GM19397 (cell line): Measurements from ENCODE around the gene PSPC1.
"Not testable (repeated sequence)": the region's sequence is repeated elsewhere in the genome, so short reads cannot be mapped to it uniquely, and the experiment has no call there.

Experiments used
- ATAC-seq: cut with Tn5 transposase; IDR thresholded peaks from one replicate; pipeline ENCODE4 v1.9.1; 2021; ENCODE audit warnings: mild to moderate bottlenecking, moderate library complexity; ENCODE audit not compliant: unreplicated experiment

The PSPC1 gene, protein sequence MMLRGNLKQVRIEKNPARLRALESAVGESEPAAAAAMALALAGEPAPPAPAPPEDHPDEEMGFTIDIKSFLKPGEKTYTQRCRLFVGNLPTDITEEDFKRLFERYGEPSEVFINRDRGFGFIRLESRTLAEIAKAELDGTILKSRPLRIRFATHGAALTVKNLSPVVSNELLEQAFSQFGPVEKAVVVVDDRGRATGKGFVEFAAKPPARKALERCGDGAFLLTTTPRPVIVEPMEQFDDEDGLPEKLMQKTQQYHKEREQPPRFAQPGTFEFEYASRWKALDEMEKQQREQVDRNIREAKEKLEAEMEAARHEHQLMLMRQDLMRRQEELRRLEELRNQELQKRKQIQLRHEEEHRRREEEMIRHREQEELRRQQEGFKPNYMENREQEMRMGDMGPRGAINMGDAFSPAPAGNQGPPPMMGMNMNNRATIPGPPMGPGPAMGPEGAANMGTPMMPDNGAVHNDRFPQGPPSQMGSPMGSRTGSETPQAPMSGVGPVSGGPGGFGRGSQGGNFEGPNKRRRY

DNA sequence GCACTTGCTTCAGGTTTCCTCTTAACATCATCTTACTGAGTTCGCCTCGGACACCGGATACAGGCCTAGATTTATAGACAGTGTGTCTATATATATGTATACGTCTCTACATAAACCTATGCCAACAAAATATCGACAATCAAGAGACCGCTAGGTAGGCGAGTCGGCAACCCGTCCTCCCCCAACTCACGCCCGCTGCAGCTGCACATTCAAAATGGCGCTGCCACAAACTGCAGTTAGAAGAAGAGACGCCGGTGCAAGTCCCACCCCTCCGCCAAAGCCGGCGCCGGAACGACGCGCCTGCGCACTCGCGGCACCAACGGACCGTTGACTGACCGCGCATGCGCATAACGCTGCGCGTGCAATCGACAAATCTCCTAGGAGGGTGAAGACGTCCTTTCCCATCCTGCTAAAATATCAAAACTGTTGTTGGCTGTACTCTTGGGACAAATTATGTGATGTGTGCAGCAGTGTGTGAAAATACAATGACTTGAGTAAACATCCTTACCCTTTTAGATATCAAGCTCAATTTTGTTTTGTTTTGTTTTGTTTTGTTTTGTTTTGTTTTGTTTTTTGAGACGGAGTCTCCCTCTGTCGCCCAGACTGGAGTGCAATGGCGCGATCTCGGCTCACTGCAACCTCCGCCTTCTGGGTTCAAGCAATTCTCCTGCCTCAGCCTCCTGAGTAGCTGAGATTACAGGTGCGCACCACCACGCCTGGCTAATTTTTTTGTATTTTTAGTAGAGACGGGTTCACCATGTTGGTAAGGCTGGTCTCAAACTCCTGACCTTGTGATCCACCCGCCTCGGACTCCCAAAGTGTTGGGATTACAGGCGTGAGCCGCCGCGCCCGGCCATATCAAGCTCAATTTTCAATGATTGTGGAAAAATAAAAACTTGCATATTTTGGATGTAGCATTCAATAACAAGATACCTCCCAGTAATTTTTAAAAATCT lies at the start of gene PSPC1:
Gene PSPC1 (minus strand): TSS at position 219 of the 956 bp plus-strand sequence. CDS start 188 bp downstream, at position 31.
- ATAC-seq = peak; percentile 89

DNA sequence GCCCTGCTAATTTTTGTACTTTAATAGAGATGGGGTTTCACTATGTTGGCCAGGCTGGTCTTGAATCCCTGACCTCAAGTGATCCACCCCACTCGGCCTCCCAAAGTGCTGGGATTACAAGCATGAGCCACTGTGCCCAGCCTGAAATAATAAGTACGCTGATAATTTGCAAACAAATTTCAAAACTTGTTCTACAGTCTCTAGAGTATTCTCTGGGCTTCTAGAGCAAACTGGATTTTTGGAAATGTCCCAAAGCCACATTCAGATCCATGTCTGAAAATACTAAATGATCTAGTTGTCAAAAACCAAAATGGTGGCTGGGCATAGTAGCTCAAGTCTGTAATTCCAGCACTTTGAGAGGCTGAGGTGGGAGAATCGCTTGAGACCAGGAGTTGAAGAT lies 39.9 kb upstream of the PSPC1 start:
- no peak for ATAC-seq

DNA sequence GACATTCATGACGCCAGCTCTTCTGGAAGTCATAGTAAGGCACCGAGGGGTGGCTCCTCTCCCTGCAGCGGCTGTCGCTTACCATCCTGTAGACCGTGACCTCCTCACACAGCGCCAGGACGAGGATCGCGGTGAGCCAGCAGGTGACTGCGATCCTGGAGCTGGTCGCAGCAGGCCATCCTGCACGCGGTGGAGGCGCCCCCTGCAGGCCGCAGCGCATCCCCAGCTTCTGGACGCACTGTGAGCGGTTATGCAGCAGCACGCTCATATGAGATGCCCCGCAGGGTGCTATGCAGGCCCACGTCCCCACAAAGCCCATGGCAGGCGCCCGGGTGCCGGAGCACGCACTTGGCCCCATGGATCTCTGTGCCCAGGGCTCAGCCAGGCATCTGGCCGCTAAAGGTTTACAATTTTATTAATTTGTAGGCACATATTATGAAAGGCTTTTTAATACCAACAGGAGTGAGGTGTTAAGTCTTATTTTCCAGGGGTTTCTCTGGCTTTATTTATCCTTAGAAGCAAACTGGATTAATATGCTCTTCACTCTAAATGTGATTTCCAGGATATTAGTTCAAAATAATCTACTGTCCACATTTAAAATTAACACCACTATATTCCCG lies 35.6 kb upstream of the PSPC1 start:
- ATAC-seq = no peak

DNA sequence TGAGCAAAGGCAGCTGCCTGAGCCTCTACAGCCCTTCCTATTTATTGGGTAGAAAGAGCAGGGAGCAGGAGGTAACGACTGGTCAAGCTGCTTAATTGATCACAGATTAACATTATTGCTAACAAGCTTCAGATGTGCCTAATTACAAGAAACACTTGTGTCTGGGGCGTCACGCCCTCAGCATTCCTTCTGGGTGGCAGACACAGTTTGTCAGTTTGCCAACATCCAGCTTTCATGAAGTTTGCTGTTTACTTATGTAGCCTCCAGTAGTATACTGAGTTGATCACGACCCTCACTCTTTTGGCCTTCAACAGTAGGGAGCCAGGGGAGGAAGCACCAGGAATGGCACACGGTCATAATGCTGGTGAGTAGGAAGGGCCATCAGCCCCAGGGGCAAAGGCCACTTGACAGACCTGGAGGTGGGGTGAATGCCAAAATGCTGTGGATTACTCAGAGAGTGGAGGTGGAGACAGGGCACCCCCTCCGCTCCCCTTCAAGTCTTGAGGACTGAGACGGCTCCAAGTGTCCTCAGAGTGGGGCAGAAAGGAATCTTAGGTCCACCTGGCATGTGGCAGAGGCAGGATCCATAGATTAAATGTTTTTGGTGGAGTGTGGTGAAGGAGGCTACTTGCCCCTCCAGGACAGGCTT lies 34.9 kb upstream of the PSPC1 start:
- ATAC-seq = no peak

DNA sequence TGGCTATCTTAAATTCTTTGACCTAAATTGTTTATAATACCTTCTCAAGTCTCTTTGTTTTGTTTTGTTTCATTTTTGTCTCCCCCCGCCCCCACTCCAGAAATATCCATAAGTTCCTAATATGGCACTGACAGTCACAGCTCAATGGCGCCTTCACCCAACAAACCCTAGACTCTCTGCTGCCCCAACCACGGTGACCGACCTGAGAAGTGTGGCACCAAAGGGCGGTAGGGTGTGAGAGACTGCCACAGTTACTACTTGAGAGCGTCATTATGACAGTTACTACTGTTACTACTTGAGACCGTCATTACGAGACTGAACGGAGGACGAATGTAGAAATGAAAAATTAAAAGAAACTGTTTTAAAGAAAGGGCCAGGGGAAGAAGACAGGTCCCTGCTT lies 34.4 kb upstream of the PSPC1 start:
- no peak for ATAC-seq

DNA sequence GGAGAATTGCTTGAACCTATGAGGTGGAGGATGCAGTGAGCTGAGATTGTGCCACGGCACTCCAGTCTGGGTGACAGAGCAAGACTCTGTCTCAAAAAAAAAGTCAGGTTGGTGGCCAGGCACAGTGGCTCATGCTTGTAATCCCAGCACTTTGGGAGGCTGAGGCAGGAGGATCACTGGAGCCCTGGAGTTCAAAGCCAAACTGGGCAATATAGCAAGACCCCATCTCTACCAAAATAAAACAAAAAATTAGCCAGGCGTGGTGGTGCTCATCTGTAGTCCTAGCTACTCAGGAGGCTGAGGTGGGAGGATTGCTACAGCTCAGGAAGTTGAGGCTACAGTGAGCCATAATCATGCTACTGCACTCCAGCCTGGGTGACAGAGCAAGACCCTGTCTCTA lies 33.1 kb upstream of the PSPC1 start:
- ATAC-seq = not testable (repeated sequence)

DNA sequence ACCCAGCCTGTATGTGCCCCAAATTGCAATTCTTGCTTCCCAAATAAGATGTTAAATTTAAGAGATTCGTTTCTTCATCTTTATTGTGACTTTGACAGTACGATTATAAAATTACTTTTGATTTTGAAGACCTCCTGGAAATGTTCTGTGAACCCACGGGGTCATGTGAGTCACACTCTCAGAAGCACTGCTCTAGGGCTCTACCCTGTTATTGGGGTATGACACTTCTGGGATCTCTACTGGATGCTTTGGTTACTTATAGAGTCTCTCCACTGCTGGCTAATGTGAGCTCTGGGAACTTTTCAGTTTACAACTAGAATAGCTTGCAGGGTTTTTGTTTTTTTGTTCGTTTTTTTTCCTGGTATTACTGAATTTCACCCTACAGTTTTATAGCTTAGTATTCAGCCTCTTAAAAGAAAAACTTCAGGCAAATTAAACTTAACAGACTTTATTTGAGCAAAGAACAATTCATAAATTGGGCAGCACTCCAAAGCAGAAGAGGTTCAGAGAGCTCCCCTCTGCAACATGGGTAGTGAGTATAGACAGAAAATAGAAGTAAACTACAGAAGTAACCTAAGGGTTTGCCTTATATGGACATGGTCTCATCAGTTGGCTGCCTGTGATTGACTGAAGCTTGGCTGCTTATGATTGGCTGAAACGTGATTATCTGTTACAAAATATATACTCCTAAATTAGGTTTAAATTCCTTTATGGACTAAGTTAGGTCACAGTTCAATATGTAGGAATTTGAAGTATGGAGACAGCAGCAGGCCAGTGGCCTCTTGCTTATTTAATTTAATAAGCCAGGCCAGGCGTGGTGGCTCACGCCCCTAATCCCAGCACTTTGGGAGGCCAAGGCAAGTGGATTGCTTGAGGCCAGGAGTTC lies 28.5 kb upstream of the PSPC1 start:
- no peak for ATAC-seq

DNA sequence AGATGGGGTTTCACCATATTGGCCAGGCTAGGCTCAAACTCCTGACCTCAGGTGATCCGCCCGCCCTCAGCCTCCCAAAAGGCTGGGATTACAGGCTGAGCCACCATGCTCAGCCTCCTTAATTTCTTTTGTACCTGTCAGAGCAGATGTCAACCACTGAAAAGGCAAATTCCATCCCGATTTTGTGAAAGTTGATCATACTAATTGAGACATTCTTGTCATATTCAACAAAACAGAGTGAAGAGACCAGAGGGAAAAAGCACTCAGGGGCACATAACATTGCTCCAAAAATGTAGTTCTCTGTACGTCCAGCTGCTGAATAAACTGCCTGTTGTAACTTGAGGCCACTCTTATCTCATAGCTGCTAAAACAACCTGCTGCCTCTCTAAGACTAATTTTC lies 27.4 kb upstream of the PSPC1 start:
- ATAC-seq = no peak

DNA sequence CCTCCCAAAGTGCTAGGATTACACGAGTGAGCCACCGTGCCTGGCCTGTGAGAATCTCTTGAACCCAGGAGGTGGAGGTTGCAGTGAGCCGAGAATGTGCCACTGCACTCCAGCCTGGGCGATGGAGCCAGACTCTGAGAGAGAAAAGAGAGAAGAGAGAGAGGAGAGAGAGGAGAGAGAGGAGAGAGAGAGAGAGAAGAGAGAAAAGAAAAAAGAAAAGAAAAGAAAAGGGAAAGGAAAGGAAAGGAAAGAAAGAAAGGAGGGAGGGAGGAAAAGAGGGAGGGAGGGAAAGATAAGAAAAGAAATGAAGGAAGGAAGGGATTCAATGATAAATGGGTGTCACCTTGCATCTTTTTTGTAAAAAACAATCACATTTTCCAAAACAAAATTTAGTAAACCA lies 23.0 kb upstream of the PSPC1 start:
- ATAC-seq = no peak

DNA sequence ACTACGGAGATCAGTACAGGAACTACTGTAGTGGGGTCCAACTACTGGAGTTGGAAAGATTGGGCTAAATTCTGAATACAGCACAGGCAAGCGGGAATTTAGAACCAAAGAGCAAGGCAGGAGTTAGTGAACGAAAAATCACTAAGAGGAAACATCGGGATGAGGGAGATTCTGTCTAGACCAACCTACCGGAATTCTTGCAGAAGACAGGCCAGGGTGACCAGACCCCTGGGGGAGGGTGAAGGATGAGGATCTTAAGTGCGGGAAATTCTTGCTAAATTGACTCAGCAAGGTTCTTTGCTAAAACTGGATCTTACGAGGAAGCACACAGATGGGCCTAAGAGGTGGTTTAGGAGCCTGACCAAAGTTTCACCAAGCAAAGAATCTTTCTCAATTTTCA lies 13.2 kb upstream of the PSPC1 start:
- no peak for ATAC-seq

DNA sequence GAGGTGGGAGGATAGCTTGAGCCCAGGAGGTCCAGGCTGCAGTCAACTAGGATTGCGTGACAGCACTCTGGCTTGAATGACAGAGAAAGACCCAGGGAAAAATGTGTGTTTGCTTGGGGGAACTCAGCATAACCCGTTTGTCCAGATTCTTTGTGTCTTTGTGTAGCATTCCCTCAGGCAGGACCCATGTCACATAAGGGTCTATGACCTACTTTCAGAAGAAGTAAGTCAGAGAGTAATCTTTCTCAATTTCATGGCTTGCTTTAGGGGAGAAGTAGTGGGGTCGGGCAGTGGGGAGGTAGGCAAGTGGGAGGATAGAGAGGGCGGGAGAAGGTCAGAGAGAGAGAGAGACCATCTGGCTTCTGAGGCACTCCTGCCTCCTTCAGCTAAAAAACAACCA lies 11.9 kb upstream of the PSPC1 start:
- no peak for ATAC-seq

DNA sequence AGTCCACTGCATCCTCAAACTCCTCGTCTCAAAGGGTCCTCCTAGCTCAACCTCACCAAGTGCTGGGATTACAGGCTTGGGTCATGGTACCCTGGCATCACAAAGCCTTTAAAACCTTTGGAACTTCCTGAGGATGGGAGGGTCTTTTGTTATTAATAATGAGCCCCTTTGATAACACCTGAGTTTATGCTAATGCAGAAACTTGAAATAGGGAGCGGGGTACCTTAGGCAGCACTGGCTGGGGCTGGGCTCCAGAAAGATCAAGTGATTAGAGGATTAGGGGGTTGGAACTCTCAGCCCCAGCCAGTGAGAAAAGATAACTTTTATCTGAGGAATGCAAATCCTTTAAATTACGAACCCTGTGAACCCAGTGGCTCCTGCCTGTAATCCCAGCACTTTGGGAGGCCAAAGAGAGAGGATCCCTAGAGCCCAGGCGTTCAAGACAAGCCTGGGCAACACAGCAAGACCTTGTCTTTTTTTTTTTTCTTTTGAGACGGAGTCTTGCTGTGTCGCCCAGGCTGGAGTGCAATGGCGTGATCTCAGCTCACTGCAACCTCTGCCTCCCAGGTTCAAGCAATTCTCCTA lies 9.3 kb upstream of the PSPC1 start:
- no peak for ATAC-seq

DNA sequence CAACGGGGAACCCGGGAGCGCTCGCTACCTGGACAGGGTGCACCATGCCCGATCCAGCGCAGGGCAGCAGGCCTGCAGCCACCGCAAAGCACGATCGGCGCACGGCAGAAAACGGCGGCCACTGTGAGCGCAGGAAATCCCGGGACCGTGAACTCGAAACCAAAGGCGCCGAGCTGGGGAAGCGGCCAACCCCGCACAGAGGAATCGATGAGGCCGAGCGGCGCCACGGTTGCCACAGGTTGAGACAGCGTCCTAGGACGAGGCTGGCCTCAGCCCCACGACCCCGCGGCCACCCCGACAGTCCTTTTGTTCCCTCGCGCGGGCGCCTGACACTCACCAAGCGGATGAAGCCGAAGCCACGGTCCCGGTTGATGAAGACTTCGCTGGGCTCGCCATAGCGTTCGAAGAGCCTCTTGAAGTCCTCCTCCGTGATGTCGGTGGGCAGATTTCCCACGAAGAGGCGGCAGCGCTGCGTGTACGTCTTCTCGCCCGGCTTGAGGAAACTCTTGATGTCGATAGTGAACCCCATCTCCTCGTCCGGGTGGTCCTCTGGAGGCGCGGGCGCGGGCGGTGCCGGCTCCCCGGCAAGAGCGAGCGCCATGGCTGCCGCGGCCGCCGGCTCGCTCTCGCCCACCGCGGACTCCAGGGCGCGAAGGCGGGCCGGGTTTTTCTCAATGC lies 557 bp downstream of the PSPC1 start:
- peak; percentile 49 for ATAC-seq

DNA sequence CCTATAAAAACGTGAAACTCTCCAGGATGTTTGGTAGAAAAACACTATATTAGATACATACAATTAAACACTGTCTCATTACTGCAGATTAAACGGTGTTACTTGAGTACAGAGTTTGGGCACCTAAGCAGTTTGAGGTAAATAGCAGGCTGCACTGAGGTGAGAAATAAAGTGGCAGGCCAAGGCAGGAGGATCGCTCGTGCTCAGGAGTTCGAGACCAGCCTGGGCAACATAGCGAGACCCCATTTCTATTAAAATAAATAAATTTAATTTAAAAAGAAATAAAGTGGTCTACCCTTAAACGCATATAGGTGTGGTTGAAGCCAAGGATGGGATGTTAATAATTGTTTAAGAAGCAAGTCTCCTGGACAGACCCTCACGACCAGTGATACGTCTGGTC lies 1.2 kb downstream of the PSPC1 start:
- no peak for ATAC-seq

DNA sequence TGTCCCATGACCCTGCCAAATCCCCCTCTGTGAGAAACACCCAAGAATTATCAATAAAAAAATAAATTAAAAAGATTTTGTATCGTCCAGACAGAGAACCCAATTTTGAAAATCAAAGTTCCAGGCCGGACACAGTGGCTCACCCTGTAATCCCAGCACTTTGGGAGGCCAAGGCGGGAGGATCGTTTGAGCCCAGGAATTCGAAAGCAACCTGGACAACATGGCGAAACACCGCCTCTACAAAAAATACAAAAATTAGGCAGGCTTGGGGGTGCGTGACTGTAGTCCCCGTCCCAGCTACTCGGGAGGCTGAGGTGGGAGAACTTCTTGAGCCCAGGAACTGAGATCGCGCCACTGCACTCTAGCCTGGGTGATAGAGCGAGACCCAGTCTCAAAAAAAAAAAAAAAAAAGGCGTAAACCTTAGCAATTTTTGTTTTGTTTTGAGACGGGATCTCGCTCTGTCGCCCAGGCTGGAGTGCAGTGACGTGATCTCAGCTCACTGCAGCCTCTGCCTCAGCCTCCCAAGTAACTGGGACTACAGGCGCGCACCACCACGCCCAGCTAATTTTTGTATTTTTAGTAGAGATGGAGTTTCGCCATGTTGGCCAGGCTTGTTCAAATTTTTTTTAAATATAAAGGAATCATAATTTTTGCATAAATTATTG lies 1.9 kb downstream of the PSPC1 start:
- ATAC-seq = not testable (repeated sequence)

DNA sequence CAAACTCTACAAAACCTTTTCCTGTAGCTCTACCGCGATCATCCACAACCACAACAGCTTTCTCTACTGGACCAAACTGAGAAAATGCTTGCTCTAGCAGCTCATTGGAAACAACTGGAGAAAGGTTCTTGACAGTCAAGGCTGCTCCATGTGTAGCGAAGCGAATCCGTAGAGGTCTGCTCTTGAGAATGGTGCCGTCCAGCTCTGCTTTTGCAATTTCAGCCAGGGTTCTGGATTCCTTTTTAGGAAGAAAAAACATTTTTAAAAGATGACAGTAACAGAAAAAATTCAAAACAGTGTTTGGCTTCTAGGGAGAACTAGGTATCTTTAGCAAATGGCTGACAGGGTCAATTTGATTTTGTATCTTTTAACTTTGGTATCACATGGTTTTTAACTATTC lies 10.4 kb downstream of the PSPC1 start:
- no peak for ATAC-seq

DNA sequence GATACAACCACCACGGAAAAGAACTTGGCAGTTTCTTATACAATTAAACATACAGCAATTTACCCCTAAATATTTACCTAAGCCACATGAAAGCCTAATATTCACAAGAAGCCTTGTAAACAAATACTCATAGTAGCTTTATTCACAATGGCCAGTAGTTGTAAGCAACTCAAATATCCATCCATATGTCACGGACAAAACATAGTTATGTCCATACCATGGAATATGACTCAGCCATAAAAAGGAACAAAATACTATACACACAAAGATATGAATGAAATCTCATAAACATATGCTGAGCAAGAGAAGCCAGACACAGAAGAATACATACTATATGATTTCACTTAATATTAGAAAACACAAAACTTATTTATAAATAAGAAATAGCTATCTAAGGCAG lies 12.9 kb downstream of the PSPC1 start:
- ATAC-seq = no peak

DNA sequence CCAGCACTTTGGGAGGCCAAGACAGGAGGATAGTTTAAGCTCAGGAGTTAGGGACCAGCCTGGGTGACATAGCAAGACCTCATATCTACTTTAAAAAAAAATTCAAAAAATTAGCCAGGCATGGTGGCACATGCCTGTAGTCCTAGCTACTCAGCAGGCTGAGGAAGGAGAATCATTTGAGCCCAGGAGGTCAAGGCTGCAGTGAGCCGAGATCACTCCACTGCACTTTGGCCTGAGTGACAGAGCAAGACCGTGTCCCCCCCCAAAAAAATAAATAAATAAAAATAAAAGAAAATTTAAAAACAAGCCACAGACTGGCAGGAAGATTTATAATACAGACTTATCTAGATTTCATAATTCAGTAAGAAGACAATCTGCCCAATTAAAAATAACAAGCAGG lies 14.8 kb downstream of the PSPC1 start:
- no peak for ATAC-seq
